Right lobe of liver (tissue), 6 donors: ENCODE results near the gene ATP6V0B. TPM values are rescaled to one million over a fixed set of nuclear protein-coding genes. Genes with fewer than 3 reads are reported as not detected.
A peak's percentile ranks its signal among the peaks of the same experiment; 100 is the strongest.

ENCODE experiments used
- ATAC-seq, 4 donors: fragments of 200-7000 bp; cut with Tn5 transposase; one replicate each; pipeline ENCODE4 v1.9.1; 2020; ENCODE audit warnings: mild to moderate bottlenecking in 4 of 4, moderate library complexity in 4 of 4
- DNase-seq, 3 donors: peaks; one replicate each; pipeline ENCODE4 v3.0.0-alpha.2; 2020
- H3K27ac ChIP-seq, 3 donors: fragments of 200-600 bp; one replicate each; pipeline ENCODE4 v1.8.0; 2022
- H3K27me3 ChIP-seq, 2 donors: fragments of 200-600 bp; one replicate each; pipeline ENCODE4 v1.8.0; 2022
- H3K36me3 ChIP-seq, 4 donors: fragments of 200-600 bp; sonication (generic) in 1 of 4; one replicate each; pipeline versions ENCODE4 v1.5.1 to v1.8.0; 2017 to 2022; ENCODE audit warnings: control low read depth in 1 of 4
- H3K4me1 ChIP-seq, 4 donors: fragments of 200-600 bp; sonication (generic) in 1 of 4; one replicate each; pipeline versions ENCODE4 v1.5.1 to v1.8.0; 2017 to 2022; ENCODE audit warnings: control low read depth in 1 of 4
- H3K4me3 ChIP-seq, 3 donors: fragments of 200-600 bp; one replicate each; pipeline ENCODE4 v1.8.0; 2022
- H3K9me3 ChIP-seq, 4 donors: fragments of 200-600 bp; sonication (generic) in 1 of 4; one replicate each; pipeline versions ENCODE4 v1.5.1 to v1.8.0; 2017 to 2022; ENCODE audit warnings: control low read depth in 1 of 4
- CTCF ChIP-seq, 4 donors: fragments of 200-600 bp in 3 of 4; fragments of 450-650 bp in 1 of 4; IDR thresholded peaks; one replicate each; pipeline versions ENCODE4 v1.5.1 to v1.8.0; 2016 to 2022; ENCODE audit warnings: antibody characterized with exemption in 4 of 4, mild to moderate bottlenecking in 2 of 4
- POLR2A ChIP-seq: fragments of 450-650 bp; IDR thresholded peaks from one replicate; pipeline ENCODE4 v1.6.1; 2017; ENCODE audit warnings: antibody characterized with exemption, mild to moderate bottlenecking
- WGBS: methylation state at CpG from one replicate; pipeline ENCODE4 v1.1.6; 2018; ENCODE audit warnings: low coverage, low lambda C conversion rate; ENCODE audit not compliant: insufficient coverage; ENCODE audit errors: missing lambda C conversion rate; 5-methylcytosine and 5-hydroxymethylcytosine counted together
- intact Hi-C, 2 donors: fragments of 100-400 bp; cut with DNase I; formaldehyde crosslinking; loops; one replicate each; pipeline versions ENCODE4 v1.11.2 to v1.14.1; 2022
- total RNA-seq, 6 experiments: library from RNA; depleted of rRNA in 2 of 6; stranded (reverse); fragments of >200 nt in 2 of 6; fragmentation: NEBNext Ultra II Directional in 3 of 6; extraction: Animal tissue kit (Norgen Biotek cat#: 25700) in 3 of 6; gene quantifications; one replicate each; pipeline versions ENCODE4 v1.1.0 to v1.2.4, GENCODE V29; 2016 to 2023
- donor health status: DM: no; HTN: yes; CAD: no.
- donor health status: DM: no; HTN: no; CAD: no.
- donor health status: DM: no; HTN: no; CAD: no.
- donor health status: DM: no; HTN: yes; CAD: no.
- donor health status: DM: no; HTN: yes; CAD: no.

The ATP6V0B gene
- total RNA-seq, 6 experiments from 2014 or later: 64.4 to 142 (median 76.9) TPM

- H3K27me3 ChIP-seq: no peaks in the 10 kb centered on the region
- peaks cover 0 to 4% (median 0%) of the 10 kb centered on the region in 4 donors for H3K36me3 ChIP-seq
- H3K9me3 ChIP-seq: no peaks in the 10 kb centered on the region
- no peak for ATAC-seq
- no peak overlapping the region for H3K27ac ChIP-seq
- 93% methylated on average over 3 of the region's 17 CpGs for WGBS
- TF ChIP-seq POLR2A (no peak), CTCF (IDR thresholded peaks at IDR 0.05) (no peak)
- intact Hi-C loops: no loop called here
- no peak overlapping the region for H3K4me3 ChIP-seq
- DNase-seq: peak in 1 of 3 donors; percentile 56
- peaks cover 0 to 18% (median 8%) of the 10 kb centered on the region in 4 donors for H3K4me1 ChIP-seq
Measured at GRCh38 chr1:43971336-43971980, 3.3 kb upstream of the ATP6V0B start.

GRCh38 chr1:43973981-43974442 is 748 bp upstream of the ATP6V0B start:
- intact Hi-C loops: no loop called here
- Histone ChIP-seq H3K4me1 (peaks cover 0 to 41% (median 16%) of the 10 kb centered on the region in 4 donors), H3K9me3 (no peaks in the 10 kb centered on the region), H3K36me3 (peaks cover 0 to 14% (median 5%) of the 10 kb centered on the region in 4 donors), H3K4me3 (peak overlapping the region; percentile 84 to 98 (median 97)), H3K27me3 (no peaks in the 10 kb centered on the region), H3K27ac (peak overlapping the region; percentile 86 to 93 (median 91))
- WGBS: 36% methylated on average over 8 of the region's 9 CpGs
- ATAC-seq: no peak
- TF ChIP-seq POLR2A (no peak), CTCF (IDR thresholded peaks at IDR 0.05) (no peak)
- no peak for DNase-seq

GRCh38 chr1:43975249-43975961 is 645 bp downstream of the ATP6V0B start:
- TF ChIP-seq POLR2A (no peak), CTCF (IDR thresholded peaks at IDR 0.05) (no peak)
- DNase-seq: peak; percentile 77 to 86 (median 78)
- Histone ChIP-seq H3K4me1 (peaks cover 0 to 45% (median 16%) of the 10 kb centered on the region in 4 donors), H3K27ac (peak overlapping the region; percentile 86 to 93 (median 91)), H3K4me3 (peak overlapping the region; percentile 84 to 98 (median 97)), H3K36me3 (peaks cover 0 to 14% (median 5%) of the 10 kb centered on the region in 4 donors), H3K9me3 (no peaks in the 10 kb centered on the region), H3K27me3 (no peaks in the 10 kb centered on the region)
- intact Hi-C loops: no loop called here
- under 1% methylated on average over 24 of the region's 34 CpGs for WGBS
- ATAC-seq: peak; percentile 22 to 60 (median 40)

- no peak for TF ChIP-seq POLR2A
- TF ChIP-seq CTCF (IDR thresholded peaks at IDR 0.05): no peak
- Histone ChIP-seq H3K27me3 (no peaks in the 10 kb centered on the region), H3K9me3 (no peaks in the 10 kb centered on the region), H3K4me3 (peak overlapping the region; percentile 84 to 98 (median 97)), H3K36me3 (peaks cover 0 to 14% (median 5%) of the 10 kb centered on the region in 4 donors), H3K4me1 (peaks cover 0 to 39% (median 13%) of the 10 kb centered on the region in 4 donors), H3K27ac (peak overlapping the region in 1 of 3 donors; percentile 93)
- no peak for ATAC-seq
- whole genome bisulfite sequencing: 50% methylated on average over 2 of the region's 4 CpGs
- peak in 1 of 3 donors; percentile 53 for DNase-seq
- intact Hi-C loops: no loop called here
Measured at GRCh38 chr1:43976045-43976444, 1.3 kb downstream of the ATP6V0B start.
